ENCODE measurements around the gene SUPT3H. TPM values are rescaled to one million over a fixed set of nuclear protein-coding genes. Genes with fewer than 3 reads are reported as not detected.

The SUPT3H gene
- total RNA-seq, 3 donors from 2014 or later (not counting 1 experiment from before 2014, with no cell fraction given), result 7.3 to 10.9 (median 9.9) TPM

DNA sequence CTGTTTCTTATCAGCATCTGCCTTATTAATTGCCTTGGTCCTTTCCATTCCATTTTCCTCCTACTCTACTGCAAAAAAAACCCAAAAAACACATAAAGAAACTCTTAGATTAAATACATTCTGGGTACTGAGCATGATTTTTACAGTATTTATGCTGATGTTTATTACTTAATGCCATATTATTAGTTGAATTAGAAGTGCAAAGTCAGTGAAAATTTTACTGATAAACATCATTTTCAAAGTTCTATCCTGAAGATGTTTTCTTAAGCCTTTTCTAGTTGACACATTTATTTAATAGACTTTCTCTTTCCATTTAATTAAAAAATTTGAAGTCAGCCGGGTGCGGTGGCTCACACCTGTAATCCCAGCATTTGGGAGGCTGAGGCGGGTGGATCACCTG, 285.6 kb downstream of the SUPT3H start:
- Mint-ChIP-seq H3K27ac (no peak overlapping the region), H3K27me3 (ENCODE audit: low read depth in 2 of 2) (no peaks in the 10 kb centered on the region), H3K36me3 (no peaks in the 10 kb centered on the region), H3K4me3 (no peak overlapping the region), H3K4me1 (no peaks in the 10 kb centered on the region), H3K9me3 (no peaks in the 10 kb centered on the region)
- no peak for TF ChIP-seq CTCF (IDR thresholded peaks at IDR 0.05)
- no peak for ATAC-seq
- Histone ChIP-seq H3K4me1 (ENCODE audit: control insufficient read depth, insufficient read depth, low read length) (no peaks in the 10 kb centered on the region), H3K36me3 (ENCODE audit: control insufficient read depth, insufficient read depth, low read length) (no peaks in the 10 kb centered on the region), H3K9me3 (ENCODE audit: control insufficient read depth, insufficient read depth, low read length) (no peaks in the 10 kb centered on the region), H3K27me3 (ENCODE audit: control insufficient read depth, insufficient read depth, low read length) (no peaks in the 10 kb centered on the region), H3K4me3 (ENCODE audit: low read length) (no peak overlapping the region), H3K27ac (ENCODE audit: low read length) (no peak overlapping the region)
- 94% methylated on average over 3 of the region's 3 CpGs for WGBS (ENCODE audit: insufficient coverage)
- intact Hi-C loops (cut with micrococcal nuclease), result no loop called here
- DNase-seq, result no peak

DNA sequence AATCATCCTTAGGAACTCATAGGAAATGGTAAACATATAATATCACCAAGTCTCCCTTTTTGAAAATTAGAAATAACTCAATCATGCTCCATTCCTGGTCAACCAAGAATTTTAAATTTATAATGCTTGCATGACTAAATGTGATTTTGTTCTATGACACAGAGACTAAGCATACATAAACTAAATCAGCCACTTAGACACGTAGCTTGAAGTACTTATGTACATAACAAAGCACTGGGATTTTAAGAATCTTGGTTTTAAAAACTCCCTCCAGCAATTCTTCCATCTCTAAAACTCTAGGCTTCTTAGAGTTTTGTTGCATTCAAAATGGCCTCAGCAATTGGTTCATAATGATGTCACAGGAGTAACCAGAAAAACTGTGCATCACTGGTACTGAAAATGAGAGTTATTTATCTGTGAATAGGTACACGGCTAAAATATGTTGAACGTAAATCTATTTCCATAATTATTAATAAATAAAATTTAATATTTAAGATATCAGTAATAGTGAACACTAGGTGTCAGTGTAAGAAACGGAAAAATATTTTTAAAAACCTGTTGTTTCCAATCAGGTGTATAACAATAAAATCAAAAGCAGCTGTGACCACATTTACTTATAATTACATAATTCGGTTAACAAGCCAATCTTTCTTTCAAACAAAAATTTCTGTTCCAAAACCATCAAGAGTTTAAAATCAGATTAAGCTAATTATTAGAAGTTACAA, 291.2 kb downstream of the SUPT3H start:
- no peaks in the 10 kb centered on the region for H3K9me3 Mint-ChIP-seq
- Histone ChIP-seq H3K4me3 (ENCODE audit: low read length) (no peak overlapping the region), H3K9me3 (ENCODE audit: control insufficient read depth, insufficient read depth, low read length) (no peaks in the 10 kb centered on the region), H3K27me3 (ENCODE audit: control insufficient read depth, insufficient read depth, low read length) (no peaks in the 10 kb centered on the region), H3K27ac (ENCODE audit: low read length) (no peak overlapping the region), H3K4me1 (ENCODE audit: control insufficient read depth, insufficient read depth, low read length) (no peaks in the 10 kb centered on the region), H3K36me3 (ENCODE audit: control insufficient read depth, insufficient read depth, low read length) (no peaks in the 10 kb centered on the region)
- H3K27ac Mint-ChIP-seq, result no peak overlapping the region
- 86% methylated on average over 1 of the region's 5 CpGs for WGBS (ENCODE audit: insufficient coverage)
- no peak for TF ChIP-seq CTCF (IDR thresholded peaks at IDR 0.05)
- H3K27me3 Mint-ChIP-seq (ENCODE audit: low read depth in 2 of 2), result no peaks in the 10 kb centered on the region
- intact Hi-C loops (cut with micrococcal nuclease), result no loop called here
- no peaks in the 10 kb centered on the region for H3K36me3 Mint-ChIP-seq
- no peaks in the 10 kb centered on the region for H3K4me1 Mint-ChIP-seq
- no peak overlapping the region for H3K4me3 Mint-ChIP-seq
- no peak for ATAC-seq
- DNase-seq, result no peak

DNA sequence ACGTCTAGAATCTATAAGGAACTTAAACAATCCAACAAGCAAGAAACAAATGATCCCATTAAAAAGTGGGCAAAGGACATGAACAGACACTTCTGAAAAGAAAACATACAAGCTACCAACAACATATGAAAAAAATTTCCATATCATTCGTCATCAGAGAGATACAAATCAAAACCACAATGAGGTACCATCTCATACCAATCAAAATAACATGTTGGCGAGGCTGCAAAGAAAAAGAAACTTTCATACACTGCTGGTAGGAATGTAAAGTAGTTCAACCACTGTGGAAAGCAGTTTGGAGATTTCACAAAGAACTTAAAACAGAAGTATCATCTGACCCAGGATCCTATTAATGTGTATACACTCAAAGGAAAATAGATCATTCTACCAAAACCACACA, 293.5 kb downstream of the SUPT3H start:
- no peak for TF ChIP-seq CTCF (IDR thresholded peaks at IDR 0.05)
- Histone ChIP-seq H3K4me1 (ENCODE audit: control insufficient read depth, insufficient read depth, low read length) (no peaks in the 10 kb centered on the region), H3K36me3 (ENCODE audit: control insufficient read depth, insufficient read depth, low read length) (no peaks in the 10 kb centered on the region), H3K27me3 (ENCODE audit: control insufficient read depth, insufficient read depth, low read length) (no peaks in the 10 kb centered on the region), H3K27ac (ENCODE audit: low read length) (no peak overlapping the region), H3K4me3 (ENCODE audit: low read length) (no peak overlapping the region), H3K9me3 (ENCODE audit: control insufficient read depth, insufficient read depth, low read length) (no peaks in the 10 kb centered on the region)
- no peak overlapping the region for H3K4me3 Mint-ChIP-seq
- no peaks in the 10 kb centered on the region for H3K27me3 Mint-ChIP-seq (ENCODE audit: low read depth in 2 of 2)
- no peaks in the 10 kb centered on the region for H3K9me3 Mint-ChIP-seq
- H3K36me3 Mint-ChIP-seq, result peaks cover 8% of the 10 kb centered on the region
- H3K27ac Mint-ChIP-seq, result no peak overlapping the region
- DNase-seq (peak in 1 of 2 donors; percentile 18), ATAC-seq (no peak)
- H3K4me1 Mint-ChIP-seq, result no peaks in the 10 kb centered on the region
- WGBS (ENCODE audit: insufficient coverage), result 83% methylated on average over 2 of the region's 3 CpGs
- intact Hi-C loops (cut with micrococcal nuclease), result no loop called here

- no CpG with 5 or more reads among the region's 1 CpG for WGBS (ENCODE audit: insufficient coverage)
- no peaks in the 10 kb centered on the region for H3K4me1 Mint-ChIP-seq
- H3K4me3 ChIP-seq (ENCODE audit: low read length), result no peak overlapping the region
- H3K36me3 ChIP-seq (ENCODE audit: control insufficient read depth, insufficient read depth, low read length), result no peaks in the 10 kb centered on the region
- ATAC-seq, result no peak
- no peak overlapping the region for H3K4me3 Mint-ChIP-seq
- no peak overlapping the region for H3K27ac Mint-ChIP-seq
- peaks cover 4 to 9% of the 10 kb centered on the region in 2 donors for H3K9me3 Mint-ChIP-seq
- no peaks in the 10 kb centered on the region for H3K4me1 ChIP-seq (ENCODE audit: control insufficient read depth, insufficient read depth, low read length)
- no peak overlapping the region for H3K27ac ChIP-seq (ENCODE audit: low read length)
- H3K27me3 ChIP-seq (ENCODE audit: control insufficient read depth, insufficient read depth, low read length), result no peaks in the 10 kb centered on the region
- no peak for TF ChIP-seq CTCF (IDR thresholded peaks at IDR 0.05)
- intact Hi-C loops (cut with micrococcal nuclease), result no loop called here
- H3K27me3 Mint-ChIP-seq (ENCODE audit: low read depth in 2 of 2), result no peaks in the 10 kb centered on the region
- H3K36me3 Mint-ChIP-seq, result peaks cover 21% of the 10 kb centered on the region
- peaks cover 7% of the 10 kb centered on the region for H3K9me3 ChIP-seq (ENCODE audit: control insufficient read depth, insufficient read depth, low read length)
- no peak for DNase-seq
Observed at GRCh38 chr6:45082091-45082490, 295.6 kb downstream of the SUPT3H start.
